HUES48 (cell line): Measurements from ENCODE around the gene SCCPDH.
"Not testable (repeated sequence)": the region's sequence is repeated elsewhere in the genome, so short reads cannot be mapped to it uniquely, and the experiment has no call there.

Experiments
- H3K27ac ChIP-seq: one replicate; pipeline ENCODE4 v1.7.0; 2013; ENCODE audit warnings: low read depth, low read length, inconsistent platforms
- H3K27me3 ChIP-seq: 2 replicates; pipeline ENCODE4 v1.6.1; 2013; ENCODE audit warnings: mild to moderate bottlenecking, low read length; ENCODE audit not compliant: control insufficient read depth, insufficient read depth
- H3K36me3 ChIP-seq: 2 replicates; pipeline ENCODE4 v1.6.1; 2013; ENCODE audit warnings: low read length; ENCODE audit not compliant: control insufficient read depth, insufficient read depth
- H3K4me1 ChIP-seq: 2 replicates; pipeline ENCODE4 v1.6.1; 2013; ENCODE audit warnings: mild to moderate bottlenecking, low read length; ENCODE audit not compliant: control insufficient read depth, insufficient read depth
- H3K4me3 ChIP-seq: 2 replicates; pipeline ENCODE4 v1.5.1; 2013; ENCODE audit warnings: mild to moderate bottlenecking, low read depth, low read length
- H3K9ac ChIP-seq: 2 replicates; pipeline ENCODE4 v1.6.1; 2013; ENCODE audit warnings: mild to moderate bottlenecking, low read depth, low read length, moderate library complexity
- H3K9me3 ChIP-seq: 2 replicates; pipeline ENCODE4 v1.6.1; 2013; ENCODE audit warnings: low read length; ENCODE audit not compliant: control insufficient read depth, insufficient read depth

SCCPDH gene

GRCh38 chr1:246727594-246727993, 3.4 kb downstream of the SCCPDH start:
- no peak overlapping the region for H3K27ac ChIP-seq
- no peak overlapping the region for H3K4me3 ChIP-seq
- H3K9ac ChIP-seq = no peak overlapping the region
- no peaks in the 10 kb centered on the region for H3K9me3 ChIP-seq
- H3K36me3 ChIP-seq = peaks cover 45% of the 10 kb centered on the region
- H3K27me3 ChIP-seq = peaks cover 10% of the 10 kb centered on the region; the same call in 1 of the 2 replicates
- H3K4me1 ChIP-seq = peaks cover 4% of the 10 kb centered on the region; the same call in 1 of the 2 replicates

DNA sequence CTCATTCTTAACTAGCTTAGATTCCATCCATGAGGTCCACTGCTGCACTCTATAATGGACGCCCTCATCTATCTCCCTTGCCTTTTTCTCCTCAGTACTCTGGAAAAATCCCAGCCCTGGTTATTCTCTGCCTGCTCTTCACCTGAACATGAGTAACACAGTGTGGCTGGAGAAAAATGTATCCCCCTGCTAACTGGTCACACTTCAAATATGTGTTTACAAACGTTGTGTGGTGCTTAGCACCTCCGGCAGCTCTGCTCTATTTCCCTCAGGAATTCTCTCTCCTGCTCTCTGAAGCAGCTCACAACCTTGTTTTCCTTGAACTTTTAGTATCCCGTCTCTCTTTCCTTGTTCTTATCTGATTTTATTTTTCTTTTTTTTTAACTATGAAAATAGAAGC, 4.1 kb downstream of the SCCPDH start:
- H3K36me3 ChIP-seq = peaks cover 45% of the 10 kb centered on the region
- no peak overlapping the region for H3K9ac ChIP-seq
- H3K9me3 ChIP-seq = no peaks in the 10 kb centered on the region

DNA sequence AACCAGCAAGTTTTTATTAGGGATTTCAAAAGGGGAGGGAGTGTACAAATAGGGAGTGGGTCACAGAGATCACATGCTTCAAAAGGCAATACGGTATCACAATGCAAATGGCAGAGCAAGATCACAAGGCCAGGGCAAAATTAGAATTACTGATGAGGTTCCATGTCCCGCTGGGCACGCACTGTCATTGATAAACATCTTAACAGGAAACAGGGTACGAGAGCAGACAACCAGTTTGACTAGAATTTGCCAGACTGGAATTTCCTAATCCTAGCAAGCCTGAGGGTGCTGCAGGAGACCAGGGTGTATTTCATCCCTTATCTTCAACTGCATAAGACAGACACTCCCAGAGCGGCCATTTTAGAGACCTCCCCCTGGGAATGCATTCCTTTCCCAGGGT, 4.8 kb downstream of the SCCPDH start:
- H3K36me3 ChIP-seq = peaks cover 50% of the 10 kb centered on the region
- H3K27me3 ChIP-seq, H3K9me3 ChIP-seq, H3K27ac ChIP-seq, H3K4me1 ChIP-seq, H3K9ac ChIP-seq, H3K4me3 ChIP-seq: not testable (repeated sequence)

More for the DNA sequence above, 4.1 kb downstream of the SCCPDH start:
- Histone ChIP-seq H3K4me1 (peaks cover 4% of the 10 kb centered on the region; the same call in 1 of the 2 replicates), H3K27ac (no peak overlapping the region), H3K4me3 (no peak overlapping the region), H3K27me3 (peaks cover 10% of the 10 kb centered on the region; the same call in 1 of the 2 replicates)

DNA sequence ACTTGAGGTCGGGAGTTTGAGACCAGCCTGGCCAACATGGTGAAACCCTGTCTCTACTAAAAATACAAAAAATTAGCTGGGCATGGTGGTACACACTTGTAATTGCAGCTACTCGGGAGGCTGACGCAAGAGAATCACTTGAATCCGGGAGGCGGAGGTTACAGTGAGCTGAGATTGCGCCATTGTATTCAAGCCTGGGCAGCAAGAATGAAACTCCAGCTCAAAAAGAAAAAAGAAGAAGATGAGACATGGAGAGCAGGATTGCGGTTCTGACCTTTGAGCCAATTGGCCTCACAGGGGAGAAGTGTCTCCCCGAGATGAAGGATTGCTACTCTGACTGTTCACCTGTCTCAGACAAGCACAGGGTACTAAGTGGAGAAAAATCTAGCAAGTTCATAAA, 6.6 kb downstream of the SCCPDH start:
- no peak overlapping the region for H3K4me3 ChIP-seq
- H3K9ac ChIP-seq = no peak overlapping the region
- H3K27ac ChIP-seq = no peak overlapping the region
- H3K27me3 ChIP-seq = no peaks in the 10 kb centered on the region
- H3K36me3 ChIP-seq = peaks cover 65% of the 10 kb centered on the region
- H3K4me1 ChIP-seq = no peaks in the 10 kb centered on the region
- no peaks in the 10 kb centered on the region for H3K9me3 ChIP-seq

GRCh38 chr1:246731873-246732272, 7.7 kb downstream of the SCCPDH start:
- not testable (repeated sequence) for H3K9me3 ChIP-seq, H3K27ac ChIP-seq, H3K27me3 ChIP-seq, H3K4me1 ChIP-seq, H3K4me3 ChIP-seq, H3K9ac ChIP-seq
- peaks cover 71% of the 10 kb centered on the region for H3K36me3 ChIP-seq

DNA sequence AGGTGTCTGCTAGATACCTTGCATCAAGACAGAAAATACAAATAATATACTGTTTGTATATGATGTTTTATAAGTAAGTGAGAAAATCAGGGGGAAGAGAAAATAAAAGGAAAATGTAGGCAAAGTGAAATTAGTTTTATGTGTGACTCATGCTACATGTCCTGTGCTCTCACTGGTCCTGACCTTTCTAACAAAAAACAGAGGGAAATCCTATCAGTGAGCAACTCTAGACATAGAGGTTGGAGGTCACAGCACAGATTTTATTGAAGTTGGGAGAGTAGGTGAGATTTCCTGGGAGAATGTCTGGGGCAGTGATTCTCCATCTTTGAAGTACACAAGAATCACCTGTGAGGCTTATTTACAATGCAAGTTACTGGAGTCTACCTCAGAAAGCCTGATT, 9.5 kb downstream of the SCCPDH start:
- peaks cover 57% of the 10 kb centered on the region for H3K36me3 ChIP-seq
- no peaks in the 10 kb centered on the region for H3K9me3 ChIP-seq
- no peak overlapping the region for H3K9ac ChIP-seq
- no peaks in the 10 kb centered on the region for H3K4me1 ChIP-seq
- no peaks in the 10 kb centered on the region for H3K27me3 ChIP-seq
- no peak overlapping the region for H3K27ac ChIP-seq
- H3K4me3 ChIP-seq = no peak overlapping the region

GRCh38 chr1:246734866-246735265, 10.7 kb downstream of the SCCPDH start:
- Histone ChIP-seq H3K36me3 (peaks cover 54% of the 10 kb centered on the region), H3K27me3 (no peaks in the 10 kb centered on the region), H3K9ac (no peak overlapping the region), H3K4me3 (no peak overlapping the region), H3K27ac (no peak overlapping the region), H3K4me1 (no peaks in the 10 kb centered on the region), H3K9me3 (no peaks in the 10 kb centered on the region)

DNA sequence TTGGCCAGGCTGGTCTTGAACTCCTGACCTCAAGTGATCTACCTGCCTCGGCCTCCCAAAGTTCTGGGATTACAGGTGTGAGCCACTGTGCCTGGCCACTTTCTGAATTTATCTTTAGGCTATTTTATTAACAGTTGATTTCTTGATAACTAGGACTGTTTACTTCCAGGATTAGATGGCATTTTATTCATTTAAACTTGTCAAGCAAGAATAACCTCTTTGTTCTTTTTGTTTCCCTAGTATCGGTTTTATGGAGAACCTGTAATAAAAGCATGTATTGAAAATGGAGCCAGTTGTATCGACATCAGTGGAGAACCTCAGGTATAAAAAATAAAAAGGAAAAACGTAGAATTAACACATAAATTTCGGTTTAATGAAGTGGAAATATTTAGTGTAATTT, 11.5 kb downstream of the SCCPDH start:
- Histone ChIP-seq H3K9me3 (no peaks in the 10 kb centered on the region), H3K4me1 (no peaks in the 10 kb centered on the region), H3K36me3 (peaks cover 52% of the 10 kb centered on the region), H3K9ac (no peak overlapping the region), H3K27me3 (no peaks in the 10 kb centered on the region), H3K27ac (no peak overlapping the region), H3K4me3 (no peak overlapping the region)

DNA sequence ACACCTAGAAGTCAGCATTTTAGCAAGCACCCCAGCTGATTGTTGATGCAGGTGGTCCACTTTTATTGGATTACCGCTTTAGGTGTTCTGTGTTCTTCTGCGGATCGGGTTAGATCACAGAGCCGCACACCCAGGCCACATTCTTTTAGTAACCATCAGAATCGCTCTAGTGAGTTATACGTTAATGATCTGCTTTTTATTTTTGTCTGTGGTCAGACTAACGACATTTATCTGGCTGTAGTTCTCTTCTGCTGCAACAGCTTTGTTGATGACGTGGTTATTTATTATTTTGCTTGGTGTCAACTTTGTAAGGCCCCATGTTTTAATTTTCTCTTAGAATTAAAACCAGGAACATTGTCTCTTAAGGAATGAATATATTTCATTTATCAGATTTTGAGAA, 18.2 kb downstream of the SCCPDH start:
- H3K27me3 ChIP-seq = no peaks in the 10 kb centered on the region
- no peaks in the 10 kb centered on the region for H3K4me1 ChIP-seq
- H3K4me3 ChIP-seq = no peak overlapping the region
- H3K9ac ChIP-seq = no peak overlapping the region
- H3K9me3 ChIP-seq = no peaks in the 10 kb centered on the region
- H3K36me3 ChIP-seq = peaks cover 24% of the 10 kb centered on the region
- no peak overlapping the region for H3K27ac ChIP-seq

GRCh38 chr1:246746155-246746554, 21.9 kb downstream of the SCCPDH start:
- H3K4me3 ChIP-seq, H3K27me3 ChIP-seq, H3K9ac ChIP-seq, H3K27ac ChIP-seq, H3K9me3 ChIP-seq, H3K4me1 ChIP-seq: not testable (repeated sequence)
- H3K36me3 ChIP-seq = peaks cover 12% of the 10 kb centered on the region; the same call in 1 of the 2 replicates

- H3K27ac ChIP-seq = no peak overlapping the region
- no peaks in the 10 kb centered on the region for H3K9me3 ChIP-seq
- H3K4me3 ChIP-seq = no peak overlapping the region
- no peaks in the 10 kb centered on the region for H3K27me3 ChIP-seq
- 0 out of 2 replicates have a peak, but pooled peaks cover 9% of the 10 kb centered on the region for H3K36me3 ChIP-seq
- no peaks in the 10 kb centered on the region for H3K4me1 ChIP-seq
- H3K9ac ChIP-seq = no peak overlapping the region
Measured at GRCh38 chr1:246748006-246748405, 23.8 kb downstream of the SCCPDH start.

DNA sequence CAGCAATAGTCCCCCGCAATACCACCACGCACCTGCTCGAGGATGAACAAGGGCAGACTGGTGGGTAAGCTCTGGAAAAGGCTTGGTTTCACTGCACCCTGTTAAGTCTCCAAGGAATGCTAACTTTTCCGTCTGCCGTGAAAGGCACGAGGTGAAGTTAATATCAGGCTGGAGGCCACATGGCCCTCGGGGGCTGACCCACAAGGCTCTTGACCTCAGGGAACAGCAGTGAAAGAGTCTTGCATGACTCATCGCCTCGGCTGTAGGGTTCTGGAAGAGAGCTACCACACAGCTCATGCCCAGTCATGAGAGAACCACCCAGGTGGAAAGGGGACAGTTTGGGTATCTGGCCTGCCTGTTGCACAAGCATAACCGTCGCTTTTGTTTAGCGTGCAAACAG, 24.7 kb downstream of the SCCPDH start:
- Histone ChIP-seq H3K27me3 (no peaks in the 10 kb centered on the region), H3K9ac (no peak overlapping the region), H3K4me1 (no peaks in the 10 kb centered on the region), H3K27ac (no peak overlapping the region), H3K36me3 (0 out of 2 replicates have a peak, but pooled peaks cover 5% of the 10 kb centered on the region), H3K4me3 (no peak overlapping the region), H3K9me3 (no peaks in the 10 kb centered on the region)
